Natural killer cell treated with Interleukin-12 subunit alpha and Interleukin-12 subunit beta and Interleukin-15 and Interleukin-18, amount 100 ng/mL, for 72 hours (primary cell): Measurements from ENCODE around the gene RAB3A. TPM values are rescaled to one million over a fixed set of nuclear protein-coding genes. Genes with fewer than 3 reads are reported as not detected.

Source experiments
- ATAC-seq, 2 donors: fragments of 150-1000 bp; cut with Tn5 transposase in 1 of 2; sonication (Bioruptor Pico), chemical (Tn5 transposase) in 1 of 2; 2 replicates each; pipeline ENCODE4 v1.10.0; 2021
- DNase-seq: peaks from one replicate; pipeline ENCODE4 v3.0.0; 2022; ENCODE audit warnings: low spot score
- H3K27ac Mint-ChIP-seq, 2 donors: 1 replicate in 1 of 2; 2 replicates in 1 of 2; pipeline ENCODE4 v1.8.0; 2022; ENCODE audit warnings: mixed read lengths in 2 of 2, mild to moderate bottlenecking in 1 of 2, moderate library complexity in 1 of 2
- H3K27me3 Mint-ChIP-seq, 2 donors: 1 replicate in 1 of 2; 2 replicates in 1 of 2; pipeline ENCODE4 v1.8.0; 2022; ENCODE audit warnings: mixed read lengths in 2 of 2
- H3K36me3 Mint-ChIP-seq: one replicate; pipeline ENCODE4 v1.8.0; 2022; ENCODE audit warnings: mixed read lengths
- H3K4me1 Mint-ChIP-seq, 2 donors: 1 replicate in 1 of 2; 2 replicates in 1 of 2; pipeline ENCODE4 v1.8.0; 2022; ENCODE audit warnings: low read depth in 2 of 2, mixed read lengths in 2 of 2, mild to moderate bottlenecking in 1 of 2
- H3K4me3 Mint-ChIP-seq: one replicate; pipeline ENCODE4 v1.8.0; 2022; ENCODE audit warnings: mixed read lengths
- H3K9me3 Mint-ChIP-seq: 2 replicates; pipeline ENCODE4 v1.8.0; 2022; ENCODE audit warnings: mixed read lengths
- total RNA-seq, 2 donors: library from RNA; stranded (reverse); gene quantifications; one replicate each; pipeline ENCODE4 v1.2.3, GENCODE V29; 2022

The RAB3A gene
- total RNA-seq, result 1 to 10 TPM; 3.9 to 5.1 TPM

GRCh38 chr19:18203863-18204393 lies at the start of gene RAB3A:
RAB3A (minus strand) TSS chr19:18204042; CDS start chr19:18202740, 1,302 bp downstream.
- DNase-seq (peak; percentile 100), ATAC-seq (peak; percentile 97 to 98)
- H3K4me1 Mint-ChIP-seq, result peaks cover 16 to 22% of the 10 kb centered on the region in 2 donors
- peak within 1 kb of the TSS; percentile 84 for H3K4me3 Mint-ChIP-seq
- peak within 1 kb of the TSS; percentile 61 to 97 for H3K27ac Mint-ChIP-seq
- no peaks in the 10 kb centered on the region for H3K9me3 Mint-ChIP-seq
- H3K36me3 Mint-ChIP-seq, result no peaks in the 10 kb centered on the region
- peaks cover 0 to 7% of the 10 kb centered on the region in 2 donors for H3K27me3 Mint-ChIP-seq

- ATAC-seq, result no peak
- no peak overlapping the region for H3K4me3 Mint-ChIP-seq
- H3K27me3 Mint-ChIP-seq, result peaks cover 12 to 25% of the 10 kb centered on the region in 2 donors
These were observed 49.3 kb upstream of the RAB3A start for GRCh38 chr19:18253130-18253529.

GRCh38 chr19:18252370-18252717 lies 48.5 kb upstream of the RAB3A start:
- no peak overlapping the region for H3K4me3 Mint-ChIP-seq
- no peak for DNase-seq
- H3K36me3 Mint-ChIP-seq, result no peaks in the 10 kb centered on the region
- no peak overlapping the region for H3K27ac Mint-ChIP-seq
- H3K9me3 Mint-ChIP-seq, result no peaks in the 10 kb centered on the region
- H3K27me3 Mint-ChIP-seq, result peaks cover 12 to 25% of the 10 kb centered on the region in 2 donors
- no peak for ATAC-seq
- peaks cover 5 to 7% of the 10 kb centered on the region in 2 donors for H3K4me1 Mint-ChIP-seq

More at GRCh38 chr19:18253130-18253529, 49.3 kb upstream of the RAB3A start:
- Mint-ChIP-seq H3K4me1 (peaks cover 5 to 7% of the 10 kb centered on the region in 2 donors), H3K36me3 (no peaks in the 10 kb centered on the region), H3K9me3 (no peaks in the 10 kb centered on the region), H3K27ac (no peak overlapping the region)
- no peak for DNase-seq

GRCh38 chr19:18251587-18252369 lies 47.9 kb upstream of the RAB3A start:
- no peak overlapping the region for H3K27ac Mint-ChIP-seq
- peaks cover 12 to 25% of the 10 kb centered on the region in 2 donors for H3K27me3 Mint-ChIP-seq

GRCh38 chr19:18249834-18250233 lies 46.0 kb upstream of the RAB3A start:
- Mint-ChIP-seq H3K27ac (no peak overlapping the region), H3K27me3 (peaks cover 12 to 21% of the 10 kb centered on the region in 2 donors), H3K4me3 (no peak overlapping the region), H3K9me3 (no peaks in the 10 kb centered on the region), H3K36me3 (no peaks in the 10 kb centered on the region), H3K4me1 (peaks cover 5 to 7% of the 10 kb centered on the region in 2 donors)
- no peak for DNase-seq
- no peak for ATAC-seq

More at GRCh38 chr19:18251587-18252369, 47.9 kb upstream of the RAB3A start:
- H3K36me3 Mint-ChIP-seq, result no peaks in the 10 kb centered on the region
- no peak overlapping the region for H3K4me3 Mint-ChIP-seq
- peaks cover 5 to 7% of the 10 kb centered on the region in 2 donors for H3K4me1 Mint-ChIP-seq
- DNase-seq (peak; percentile 81), ATAC-seq (peak; percentile 76 to 78)
- no peaks in the 10 kb centered on the region for H3K9me3 Mint-ChIP-seq

GRCh38 chr19:18245297-18245696 lies 41.5 kb upstream of the RAB3A start:
- Mint-ChIP-seq H3K9me3 (no peaks in the 10 kb centered on the region), H3K27ac (no peak overlapping the region), H3K4me1 (no peaks in the 10 kb centered on the region), H3K27me3 (peaks cover 0 to 3% of the 10 kb centered on the region in 2 donors), H3K4me3 (no peak overlapping the region), H3K36me3 (no peaks in the 10 kb centered on the region)
- no peak for DNase-seq
- no peak for ATAC-seq

- H3K9me3 Mint-ChIP-seq, result no peaks in the 10 kb centered on the region
- DNase-seq (no peak), ATAC-seq (no peak)
- H3K36me3 Mint-ChIP-seq, result no peaks in the 10 kb centered on the region
- peaks cover 0 to 3% of the 10 kb centered on the region in 2 donors for H3K4me1 Mint-ChIP-seq
- H3K27me3 Mint-ChIP-seq, result peaks cover 9 to 24% of the 10 kb centered on the region in 2 donors
- no peak overlapping the region for H3K27ac Mint-ChIP-seq
- H3K4me3 Mint-ChIP-seq, result no peak overlapping the region
These were observed 35.5 kb upstream of the RAB3A start for GRCh38 chr19:18239303-18239702.

- peaks cover 0 to 11% of the 10 kb centered on the region in 2 donors for H3K4me1 Mint-ChIP-seq
- no peaks in the 10 kb centered on the region for H3K9me3 Mint-ChIP-seq
- peaks cover 41 to 47% of the 10 kb centered on the region in 2 donors for H3K27me3 Mint-ChIP-seq
- DNase-seq (no peak), ATAC-seq (no peak)
- no peak overlapping the region for H3K4me3 Mint-ChIP-seq
- H3K27ac Mint-ChIP-seq, result no peak overlapping the region
- H3K36me3 Mint-ChIP-seq, result no peaks in the 10 kb centered on the region
These were observed 30.4 kb upstream of the RAB3A start for GRCh38 chr19:18234194-18234593.

- H3K27ac Mint-ChIP-seq, result peak overlapping the region in 1 of 2 donors; percentile 23
- DNase-seq (no peak), ATAC-seq (peak; percentile 42 to 74)
- H3K4me3 Mint-ChIP-seq, result no peak overlapping the region
- peaks cover 0 to 11% of the 10 kb centered on the region in 2 donors for H3K4me1 Mint-ChIP-seq
- peaks cover 41 to 45% of the 10 kb centered on the region in 2 donors for H3K27me3 Mint-ChIP-seq
- H3K9me3 Mint-ChIP-seq, result no peaks in the 10 kb centered on the region
- H3K36me3 Mint-ChIP-seq, result no peaks in the 10 kb centered on the region
These were observed 29.5 kb upstream of the RAB3A start for GRCh38 chr19:18233224-18233825.

- no peak overlapping the region for H3K4me3 Mint-ChIP-seq
- no peak overlapping the region for H3K27ac Mint-ChIP-seq
- no peaks in the 10 kb centered on the region for H3K36me3 Mint-ChIP-seq
- H3K4me1 Mint-ChIP-seq, result peaks cover 0 to 11% of the 10 kb centered on the region in 2 donors
- no peaks in the 10 kb centered on the region for H3K9me3 Mint-ChIP-seq
- DNase-seq (no peak), ATAC-seq (no peak)
- H3K27me3 Mint-ChIP-seq, result peaks cover 44 to 45% of the 10 kb centered on the region in 2 donors
These were observed 28.8 kb upstream of the RAB3A start for GRCh38 chr19:18232540-18233223.

GRCh38 chr19:18231775-18232174 lies 27.9 kb upstream of the RAB3A start:
- no peaks in the 10 kb centered on the region for H3K9me3 Mint-ChIP-seq
- no peak overlapping the region for H3K4me3 Mint-ChIP-seq

GRCh38 chr19:18230941-18231734 lies 27.3 kb upstream of the RAB3A start:
- Mint-ChIP-seq H3K9me3 (no peaks in the 10 kb centered on the region), H3K4me1 (peaks cover 0 to 17% of the 10 kb centered on the region in 2 donors), H3K36me3 (no peaks in the 10 kb centered on the region), H3K4me3 (no peak overlapping the region), H3K27me3 (peaks cover 42 to 54% of the 10 kb centered on the region in 2 donors), H3K27ac (no peak overlapping the region)
- DNase-seq, result no peak
- ATAC-seq, result no peak

More at GRCh38 chr19:18231775-18232174, 27.9 kb upstream of the RAB3A start:
- no peak for ATAC-seq
- DNase-seq, result no peak
- peaks cover 47 to 53% of the 10 kb centered on the region in 2 donors for H3K27me3 Mint-ChIP-seq
- peaks cover 0 to 16% of the 10 kb centered on the region in 2 donors for H3K4me1 Mint-ChIP-seq
- H3K27ac Mint-ChIP-seq, result no peak overlapping the region
- H3K36me3 Mint-ChIP-seq, result no peaks in the 10 kb centered on the region

- peaks cover 33 to 45% of the 10 kb centered on the region in 2 donors for H3K27me3 Mint-ChIP-seq
- H3K36me3 Mint-ChIP-seq, result no peaks in the 10 kb centered on the region
- H3K9me3 Mint-ChIP-seq, result no peaks in the 10 kb centered on the region
- DNase-seq (no peak), ATAC-seq (no peak)
- peak overlapping the region in 1 of 2 donors; percentile 52 for H3K27ac Mint-ChIP-seq
- no peak overlapping the region for H3K4me3 Mint-ChIP-seq
- peaks cover 4 to 24% of the 10 kb centered on the region in 2 donors for H3K4me1 Mint-ChIP-seq
These were observed 26.1 kb upstream of the RAB3A start for GRCh38 chr19:18229915-18230314.
